ENCODE data around the gene ABL1. TPM values are rescaled to one million over a fixed set of nuclear protein-coding genes. Genes with fewer than 3 reads are reported as not detected.

Gene ABL1
- polyA plus RNA-seq, 2 donors: 13.6 to 19.0 TPM

DNA sequence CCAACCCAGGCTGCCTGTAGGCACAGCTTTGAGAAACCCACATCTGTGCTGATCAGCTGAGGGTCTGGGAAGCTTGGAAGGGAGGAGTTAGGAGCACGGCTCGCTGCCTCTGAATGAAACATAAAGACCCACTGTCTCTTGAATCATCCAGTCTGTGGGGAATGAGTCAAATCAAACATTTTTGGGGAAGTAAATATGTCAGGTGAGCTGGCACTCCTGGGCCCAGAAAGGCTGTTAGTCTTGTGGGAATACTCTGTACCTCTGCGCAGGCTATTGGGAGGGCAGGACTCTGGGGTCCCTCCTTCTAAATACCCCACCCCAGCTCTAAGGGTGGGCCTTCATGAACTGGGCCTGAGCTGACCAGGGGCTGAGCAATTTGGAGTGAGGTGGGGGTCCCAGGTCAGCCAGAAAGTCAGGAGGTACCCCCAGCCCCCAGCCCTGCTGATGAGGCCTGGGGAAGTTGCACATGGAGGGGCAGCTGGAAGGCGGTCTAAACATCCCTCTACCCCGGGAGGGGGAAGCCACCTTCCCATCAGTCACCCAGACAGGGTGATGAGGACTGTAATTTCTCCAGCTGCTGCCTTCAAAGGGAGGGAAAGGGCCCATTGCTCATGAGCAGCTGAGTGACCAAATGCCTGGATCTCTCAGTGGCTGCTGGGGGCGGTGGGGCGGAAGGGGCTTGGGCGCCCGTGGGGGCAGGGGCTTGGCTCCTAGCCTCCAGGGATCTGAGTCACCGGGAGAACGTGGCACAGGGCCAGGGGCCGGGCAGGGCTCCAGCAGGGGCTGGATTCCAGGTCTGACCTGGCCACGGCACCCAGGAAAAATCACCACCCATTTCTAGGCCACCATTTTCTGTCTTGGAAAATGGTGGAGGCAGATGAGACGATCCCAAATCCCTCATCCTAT is 93.2 kb downstream of the ABL1 start:
- H3K27me3 ChIP-seq (ENCODE audit: control insufficient read depth in 1 of 2, insufficient read depth in 2 of 2, low read length in 2 of 2): peaks cover 0 to 6% of the 10 kb centered on the region in 2 donors
- H3K4me3 ChIP-seq (ENCODE audit: low read depth in 1 of 2, low read length in 2 of 2): no peak overlapping the region
- no peaks in the 10 kb centered on the region for H3K36me3 ChIP-seq (ENCODE audit: control insufficient read depth in 2 of 2, insufficient read depth in 2 of 2, low read length in 1 of 2)
- no peaks in the 10 kb centered on the region for H3K9me3 ChIP-seq (ENCODE audit: control insufficient read depth in 2 of 2, insufficient read depth in 1 of 2, low read depth in 1 of 2, low read length in 1 of 2)
- H3K4me1 ChIP-seq (ENCODE audit: control insufficient read depth in 2 of 2, insufficient read depth in 2 of 2, low read length in 1 of 2): peaks cover 0 to 2% of the 10 kb centered on the region in 2 donors
- 30 to 35% methylated on average over 14 of the region's 14 CpGs for WGBS, 2 donors
- H3K27ac ChIP-seq (ENCODE audit: low read depth in 2 of 2, low read length in 1 of 2): no peak overlapping the region

DNA sequence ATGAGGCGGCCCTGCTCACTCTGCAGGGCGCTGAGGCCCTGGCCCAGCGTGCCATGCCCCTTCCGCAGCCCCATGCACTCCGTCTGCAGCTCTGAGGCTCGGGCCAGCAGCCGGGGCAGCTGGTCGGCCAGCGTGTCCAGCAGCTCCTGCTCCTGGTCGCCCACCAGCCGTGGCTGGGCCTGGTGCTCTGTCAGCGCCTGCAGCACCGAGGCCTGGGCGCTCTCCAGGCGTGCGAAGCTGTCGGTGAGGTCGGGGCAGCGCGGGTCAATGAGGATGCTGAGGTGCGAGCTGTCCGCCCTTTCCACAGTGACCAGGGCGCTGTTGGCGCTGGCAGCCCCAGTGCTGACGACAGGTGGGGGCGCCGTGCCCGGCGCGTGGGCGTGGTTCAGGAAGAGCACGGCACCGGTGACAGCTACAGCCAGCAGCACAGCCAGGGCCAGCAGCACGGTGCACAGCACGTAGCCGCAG is 94.6 kb downstream of the ABL1 start:
- no peaks in the 10 kb centered on the region for H3K9me3 ChIP-seq (ENCODE audit: control insufficient read depth in 2 of 2, insufficient read depth in 1 of 2, low read depth in 1 of 2, low read length in 1 of 2)
- H3K4me1 ChIP-seq (ENCODE audit: control insufficient read depth in 2 of 2, insufficient read depth in 2 of 2, low read length in 1 of 2): peaks cover 0 to 2% of the 10 kb centered on the region in 2 donors
- H3K27me3 ChIP-seq (ENCODE audit: control insufficient read depth in 1 of 2, insufficient read depth in 2 of 2, low read length in 2 of 2): peaks cover 0 to 8% of the 10 kb centered on the region in 2 donors

DNA sequence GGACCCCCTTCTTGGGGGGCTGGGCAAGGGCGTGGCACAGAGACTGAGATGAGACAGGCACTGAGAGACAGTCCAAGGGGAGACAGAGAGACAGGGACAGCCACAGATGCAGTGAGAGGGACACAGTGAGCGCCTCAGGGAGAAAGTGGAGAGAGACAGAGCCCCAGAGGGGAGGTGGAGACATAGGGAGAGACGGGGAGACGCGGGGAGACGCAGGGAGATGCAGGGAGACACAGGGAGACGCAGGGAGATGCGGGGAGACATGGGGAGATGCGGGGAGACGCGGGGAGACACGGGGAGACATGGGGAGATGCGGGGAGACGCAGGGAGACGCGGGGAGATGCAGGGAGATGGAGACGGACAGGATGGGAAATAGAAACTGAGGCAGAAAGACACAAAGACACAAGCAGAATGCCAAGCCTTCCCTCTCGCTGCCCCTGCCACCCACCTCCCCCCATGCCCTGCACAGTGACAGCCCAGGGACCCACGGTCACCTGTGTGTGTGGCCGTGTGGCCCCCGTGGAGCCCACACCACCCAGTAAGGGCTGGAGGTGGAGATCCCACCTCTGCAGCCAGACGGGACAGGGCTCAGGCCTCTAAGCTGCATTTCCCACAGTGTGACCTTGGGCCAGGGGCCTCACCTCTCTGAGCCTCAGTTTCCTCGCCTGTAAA is 95.2 kb downstream of the ABL1 start:
- WGBS, 2 donors: 87 to 90% methylated on average over 23 of the region's 23 CpGs
- Histone ChIP-seq H3K36me3 (ENCODE audit: control insufficient read depth in 2 of 2, insufficient read depth in 2 of 2, low read length in 1 of 2) (no peaks in the 10 kb centered on the region), H3K4me3 (ENCODE audit: low read depth in 1 of 2, low read length in 2 of 2) (no peak overlapping the region), H3K27me3 (ENCODE audit: control insufficient read depth in 1 of 2, insufficient read depth in 2 of 2, low read length in 2 of 2) (peaks cover 0 to 8% of the 10 kb centered on the region in 2 donors), H3K27ac (ENCODE audit: low read depth in 2 of 2, low read length in 1 of 2) (no peak overlapping the region), H3K9me3 (ENCODE audit: control insufficient read depth in 2 of 2, insufficient read depth in 1 of 2, low read depth in 1 of 2, low read length in 1 of 2) (no peaks in the 10 kb centered on the region), H3K4me1 (ENCODE audit: control insufficient read depth in 2 of 2, insufficient read depth in 2 of 2, low read length in 1 of 2) (peaks cover 0 to 2% of the 10 kb centered on the region in 2 donors)

More for the DNA sequence above, 94.6 kb downstream of the ABL1 start:
- no peaks in the 10 kb centered on the region for H3K36me3 ChIP-seq (ENCODE audit: control insufficient read depth in 2 of 2, insufficient read depth in 2 of 2, low read length in 1 of 2)
- no peak overlapping the region for H3K27ac ChIP-seq (ENCODE audit: low read depth in 2 of 2, low read length in 1 of 2)
- WGBS, 2 donors: 80 to 88% methylated on average over 36 of the region's 36 CpGs
- H3K4me3 ChIP-seq (ENCODE audit: low read depth in 1 of 2, low read length in 2 of 2): no peak overlapping the region

DNA sequence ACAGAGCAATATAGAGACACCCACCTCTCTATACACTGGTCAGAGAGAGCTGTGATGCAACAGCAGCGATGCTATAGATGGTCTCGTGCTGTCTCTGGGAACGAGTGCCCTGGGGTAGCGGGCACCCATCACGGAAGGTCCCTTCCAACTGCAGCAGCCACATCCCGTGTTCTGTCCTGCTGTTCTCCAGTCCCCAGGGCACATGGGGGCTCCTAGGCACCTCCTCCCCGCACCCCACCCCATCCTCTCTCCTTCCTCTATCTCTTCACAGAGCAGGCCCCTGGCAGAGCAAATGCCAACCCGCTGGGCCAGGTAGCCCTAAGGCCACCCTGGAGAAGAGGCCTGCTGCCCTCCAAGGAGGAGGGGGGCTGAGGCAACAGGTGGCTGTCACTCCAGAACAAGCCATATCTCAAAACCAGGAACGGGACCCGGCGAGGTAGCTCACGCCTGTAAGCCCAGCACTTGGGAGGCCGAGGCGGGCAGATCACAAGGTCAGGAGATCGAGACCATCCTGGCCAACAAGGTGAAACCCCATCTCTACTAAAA is 95.8 kb downstream of the ABL1 start:
- WGBS, 2 donors: 87 to 90% methylated on average over 15 of the region's 15 CpGs
- no peaks in the 10 kb centered on the region for H3K36me3 ChIP-seq (ENCODE audit: control insufficient read depth in 2 of 2, insufficient read depth in 2 of 2, low read length in 1 of 2)
- peaks cover 0 to 2% of the 10 kb centered on the region in 2 donors for H3K4me1 ChIP-seq (ENCODE audit: control insufficient read depth in 2 of 2, insufficient read depth in 2 of 2, low read length in 1 of 2)
- no peak overlapping the region for H3K27ac ChIP-seq (ENCODE audit: low read depth in 2 of 2, low read length in 1 of 2)
- H3K27me3 ChIP-seq (ENCODE audit: control insufficient read depth in 1 of 2, insufficient read depth in 2 of 2, low read length in 2 of 2): peaks cover 0 to 8% of the 10 kb centered on the region in 2 donors
- no peaks in the 10 kb centered on the region for H3K9me3 ChIP-seq (ENCODE audit: control insufficient read depth in 2 of 2, insufficient read depth in 1 of 2, low read depth in 1 of 2, low read length in 1 of 2)
- no peak overlapping the region for H3K4me3 ChIP-seq (ENCODE audit: low read depth in 1 of 2, low read length in 2 of 2)

DNA sequence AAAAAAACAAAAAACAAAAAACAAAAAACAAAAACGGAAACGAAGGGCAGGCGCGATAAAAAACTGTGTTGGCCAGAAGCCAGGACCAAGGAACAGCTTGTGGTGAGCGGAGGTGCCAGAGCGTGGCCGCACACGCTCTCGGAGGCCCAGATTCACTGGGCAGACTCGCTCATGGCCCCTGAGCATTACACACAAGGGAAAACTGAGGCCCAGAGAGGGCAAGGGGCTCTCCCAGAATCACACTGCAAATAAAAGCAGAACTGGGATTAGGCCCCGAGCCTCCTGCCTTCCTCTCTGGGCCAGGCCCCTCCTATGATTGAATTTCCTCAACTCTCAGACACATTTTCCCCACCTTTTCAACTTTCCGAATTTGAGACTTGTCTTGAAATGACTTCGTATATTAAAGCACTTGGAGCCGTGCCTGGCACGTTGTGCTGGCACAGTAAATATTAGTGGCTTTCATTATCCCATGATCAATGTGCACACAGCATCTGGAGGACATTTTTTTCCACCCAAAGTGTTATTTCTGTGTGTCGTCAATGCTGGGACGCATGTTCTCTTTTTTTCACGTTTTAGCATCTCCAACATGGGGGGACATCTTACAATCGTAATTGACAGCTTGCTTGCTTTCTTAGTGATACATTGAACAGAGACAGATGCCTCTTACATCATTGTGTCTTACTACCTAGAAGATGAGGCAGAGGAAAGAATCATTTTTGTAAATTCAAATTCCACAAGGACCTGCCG is 96.6 kb downstream of the ABL1 start:
- H3K27me3 ChIP-seq (ENCODE audit: control insufficient read depth in 1 of 2, insufficient read depth in 2 of 2, low read length in 2 of 2): peaks cover 0 to 8% of the 10 kb centered on the region in 2 donors
- no peak overlapping the region for H3K4me3 ChIP-seq (ENCODE audit: low read depth in 1 of 2, low read length in 2 of 2)
- 45 to 49% methylated on average over 20 of the region's 20 CpGs for WGBS, 2 donors
- no peak overlapping the region for H3K27ac ChIP-seq (ENCODE audit: low read depth in 2 of 2, low read length in 1 of 2)
- H3K4me1 ChIP-seq (ENCODE audit: control insufficient read depth in 2 of 2, insufficient read depth in 2 of 2, low read length in 1 of 2): peaks cover 2 to 3% of the 10 kb centered on the region in 2 donors
- H3K36me3 ChIP-seq (ENCODE audit: control insufficient read depth in 2 of 2, insufficient read depth in 2 of 2, low read length in 1 of 2): no peaks in the 10 kb centered on the region
- H3K9me3 ChIP-seq (ENCODE audit: control insufficient read depth in 2 of 2, insufficient read depth in 1 of 2, low read depth in 1 of 2, low read length in 1 of 2): no peaks in the 10 kb centered on the region

DNA sequence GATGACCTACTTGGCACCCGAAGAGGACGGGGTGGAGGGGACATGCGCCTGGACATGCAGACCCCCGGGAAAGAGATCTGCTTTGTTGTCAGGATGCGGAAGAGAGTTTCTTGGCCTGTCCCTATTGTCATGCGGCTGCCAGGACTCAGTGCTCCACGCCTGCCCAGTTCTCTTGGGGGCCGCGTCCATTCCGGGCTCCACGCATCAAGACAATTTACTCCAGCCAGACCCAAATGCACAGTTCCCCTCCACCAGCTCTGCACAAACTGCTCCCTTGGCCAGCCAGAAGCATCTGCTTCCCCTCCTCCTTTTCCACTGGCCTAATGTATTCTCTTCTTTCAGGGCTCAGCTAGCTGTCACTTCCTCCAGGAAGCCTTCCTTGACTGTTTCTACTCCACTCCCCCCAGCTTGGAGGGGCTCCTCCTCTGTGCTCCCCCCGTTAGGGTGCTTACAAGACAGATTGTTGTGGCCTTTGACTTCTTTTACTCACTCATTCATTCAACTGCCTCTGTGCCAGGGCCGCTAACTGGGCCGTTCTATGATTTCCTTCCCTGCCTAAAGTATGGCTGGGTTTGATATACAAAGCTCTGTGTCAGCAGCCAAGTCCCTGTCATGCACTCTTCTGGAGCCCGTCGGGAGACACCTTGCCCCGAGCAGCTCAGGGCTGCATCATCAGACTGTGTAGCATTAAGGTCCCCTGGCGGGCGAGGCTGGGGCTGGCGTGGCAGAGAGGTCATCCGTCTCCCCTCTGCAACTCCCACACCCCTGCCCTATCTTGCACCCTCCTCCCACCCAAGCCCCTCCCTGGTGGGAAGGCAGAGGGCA is 97.4 kb downstream of the ABL1 start:
- Histone ChIP-seq H3K4me1 (ENCODE audit: control insufficient read depth in 2 of 2, insufficient read depth in 2 of 2, low read length in 1 of 2) (peaks cover 2 to 3% of the 10 kb centered on the region in 2 donors), H3K27ac (ENCODE audit: low read depth in 2 of 2, low read length in 1 of 2) (no peak overlapping the region), H3K36me3 (ENCODE audit: control insufficient read depth in 2 of 2, insufficient read depth in 2 of 2, low read length in 1 of 2) (no peaks in the 10 kb centered on the region), H3K9me3 (ENCODE audit: control insufficient read depth in 2 of 2, insufficient read depth in 1 of 2, low read depth in 1 of 2, low read length in 1 of 2) (no peaks in the 10 kb centered on the region), H3K27me3 (ENCODE audit: control insufficient read depth in 1 of 2, insufficient read depth in 2 of 2, low read length in 2 of 2) (peaks cover 0 to 8% of the 10 kb centered on the region in 2 donors), H3K4me3 (ENCODE audit: low read depth in 1 of 2, low read length in 2 of 2) (no peak overlapping the region)
- WGBS, 2 donors: 30 to 40% methylated on average over 21 of the region's 21 CpGs

DNA sequence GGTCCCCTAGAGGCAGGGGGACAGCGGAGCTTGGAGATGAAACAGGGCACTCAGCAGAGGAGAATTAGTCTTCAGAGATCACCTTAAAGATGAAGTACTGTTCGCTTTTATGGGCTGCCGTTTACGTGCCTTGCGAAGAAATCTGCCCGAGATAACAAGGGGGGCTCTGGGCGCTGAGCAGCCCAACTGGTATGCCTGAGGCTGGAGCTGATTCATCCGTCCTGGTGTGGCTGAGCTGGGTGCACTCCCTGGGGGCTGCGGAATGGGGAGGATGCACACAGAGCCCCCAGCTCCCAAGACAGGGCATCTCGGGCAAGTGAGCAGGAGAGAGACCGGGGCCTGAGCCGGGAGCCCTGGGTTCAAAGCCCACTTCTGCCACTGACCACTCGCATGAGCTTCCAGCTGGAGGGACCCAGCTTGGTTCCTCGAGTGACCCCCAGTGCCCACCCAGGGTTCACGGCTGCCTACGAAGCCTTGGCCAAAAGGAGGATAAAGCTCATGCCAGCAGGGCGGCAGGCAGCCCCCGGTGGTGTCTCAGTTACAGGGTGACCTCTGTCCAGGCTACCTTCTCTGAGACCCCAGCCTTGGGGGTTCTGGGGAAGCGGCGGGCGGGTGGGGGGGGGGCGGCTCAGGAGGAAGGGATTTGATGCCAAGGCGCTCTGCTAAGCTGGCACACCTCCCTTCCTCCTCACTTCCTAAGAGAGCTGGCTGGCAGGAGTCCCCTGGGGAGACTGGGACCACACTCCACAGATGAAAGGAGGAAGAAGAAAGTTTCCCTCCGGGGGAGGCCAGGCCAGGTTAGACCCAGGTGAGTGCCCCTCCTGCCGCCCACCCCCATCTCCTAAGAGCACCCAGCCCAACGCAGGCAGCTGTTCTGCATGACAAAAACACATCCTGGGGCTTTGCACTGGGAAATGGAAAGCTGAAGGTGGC is 98.3 kb downstream of the ABL1 start:
- no peak overlapping the region for H3K4me3 ChIP-seq (ENCODE audit: low read depth in 1 of 2, low read length in 2 of 2)
- no peaks in the 10 kb centered on the region for H3K36me3 ChIP-seq (ENCODE audit: control insufficient read depth in 2 of 2, insufficient read depth in 2 of 2, low read length in 1 of 2)
- H3K27ac ChIP-seq (ENCODE audit: low read depth in 2 of 2, low read length in 1 of 2): no peak overlapping the region
- no peaks in the 10 kb centered on the region for H3K9me3 ChIP-seq (ENCODE audit: control insufficient read depth in 2 of 2, insufficient read depth in 1 of 2, low read depth in 1 of 2, low read length in 1 of 2)
- H3K27me3 ChIP-seq (ENCODE audit: control insufficient read depth in 1 of 2, insufficient read depth in 2 of 2, low read length in 2 of 2): peaks cover 0 to 16% of the 10 kb centered on the region in 2 donors
- H3K4me1 ChIP-seq (ENCODE audit: control insufficient read depth in 2 of 2, insufficient read depth in 2 of 2, low read length in 1 of 2): peaks cover 3% of the 10 kb centered on the region in 2 donors
- WGBS, 2 donors: 13 to 26% methylated on average over 25 to 26 of the region's 26 CpGs

DNA sequence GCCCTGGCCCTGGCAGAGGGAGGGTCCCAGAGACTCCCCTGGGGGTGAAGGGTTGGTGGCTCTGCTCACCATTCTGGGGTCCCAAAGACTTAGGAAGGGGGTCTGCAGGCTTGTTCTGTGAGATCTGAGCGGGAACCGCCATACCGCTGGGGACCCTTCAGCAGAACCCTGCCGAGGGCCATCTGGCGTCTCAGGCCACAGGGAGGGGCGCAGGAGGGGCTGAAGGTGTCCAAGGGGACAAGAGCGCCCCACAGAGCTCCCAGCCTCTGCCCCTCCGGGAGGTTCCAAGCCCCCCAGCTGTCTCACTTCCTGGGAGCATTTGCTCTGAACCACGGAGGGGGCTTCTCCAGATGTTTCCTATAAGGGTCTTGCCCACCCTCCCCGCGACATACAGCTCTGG is 99.2 kb downstream of the ABL1 start:
- H3K4me1 ChIP-seq (ENCODE audit: control insufficient read depth in 2 of 2, insufficient read depth in 2 of 2, low read length in 1 of 2): peaks cover 6% of the 10 kb centered on the region in 2 donors
- peaks cover 0 to 18% of the 10 kb centered on the region in 2 donors for H3K27me3 ChIP-seq (ENCODE audit: control insufficient read depth in 1 of 2, insufficient read depth in 2 of 2, low read length in 2 of 2)
- H3K9me3 ChIP-seq (ENCODE audit: control insufficient read depth in 2 of 2, insufficient read depth in 1 of 2, low read depth in 1 of 2, low read length in 1 of 2): no peaks in the 10 kb centered on the region
- no peak overlapping the region for H3K4me3 ChIP-seq (ENCODE audit: low read depth in 1 of 2, low read length in 2 of 2)
- 74% methylated on average over 11 of the region's 11 CpGs for whole genome bisulfite sequencing, 2 donors
- H3K27ac ChIP-seq (ENCODE audit: low read depth in 2 of 2, low read length in 1 of 2): no peak overlapping the region
- no peaks in the 10 kb centered on the region for H3K36me3 ChIP-seq (ENCODE audit: control insufficient read depth in 2 of 2, insufficient read depth in 2 of 2, low read length in 1 of 2)
